CD14-positive monocyte (primary cell): ENCODE data around the gene C1QA. TPM values are rescaled to one million over a fixed set of nuclear protein-coding genes. Genes with fewer than 3 reads are reported as not detected.

Source experiments
- DNase-seq, 3 donors: peaks; one replicate each; pipeline ENCODE4 v3.0.0-alpha.2; 2011 to 2022
- H2AFZ ChIP-seq: 2 replicates; pipeline ENCODE4 v1.6.0; 2012; ENCODE audit warnings: mild to moderate bottlenecking, low read depth, low read length, inconsistent platforms; ENCODE audit not compliant: insufficient read depth, poor library complexity, severe bottlenecking
- H3K27ac ChIP-seq, 2 donors: 1 replicate in 1 of 2; 2 replicates in 1 of 2; pipeline ENCODE4 v1.5.1; 2012 to 2013; ENCODE audit warnings: low read length in 2 of 2, control low read depth in 1 of 2, inconsistent platforms in 1 of 2, low read depth in 1 of 2, mild to moderate bottlenecking in 1 of 2
- H3K27me3 ChIP-seq, 2 donors: one replicate each; pipeline versions ENCODE4 v1.6.0 to v1.6.1; 2011 to 2013; ENCODE audit warnings: low read length in 2 of 2; ENCODE audit not compliant: control insufficient read depth in 2 of 2, insufficient read depth in 2 of 2
- H3K36me3 ChIP-seq, 2 donors: replicated peaks in 1 of 2; 1 replicate in 1 of 2; 2 replicates in 1 of 2; pipeline versions ENCODE4 v1.5.1 to v1.6.1; 2012 to 2013; ENCODE audit warnings: low read length in 2 of 2, control low read depth in 1 of 2, inconsistent platforms in 1 of 2, mild to moderate bottlenecking in 1 of 2; ENCODE audit not compliant: insufficient read depth in 2 of 2, control insufficient read depth in 1 of 2
- H3K4me1 ChIP-seq, 2 donors: 1 replicate in 1 of 2; 2 replicates in 1 of 2; pipeline versions ENCODE4 v1.5.1 to v1.6.1; 2012 to 2013; ENCODE audit warnings: low read length in 2 of 2, control low read depth in 1 of 2, inconsistent platforms in 1 of 2, mild to moderate bottlenecking in 1 of 2, moderate library complexity in 1 of 2; ENCODE audit not compliant: insufficient read depth in 2 of 2, control insufficient read depth in 1 of 2
- H3K4me2 ChIP-seq: replicated peaks from 2 replicates; pipeline ENCODE3; 2012; ENCODE audit warnings: low read length, moderate library complexity, mild to moderate bottlenecking; ENCODE audit not compliant: poor library complexity, severe bottlenecking; ENCODE audit errors: extremely low read depth
- H3K4me3 ChIP-seq, 3 experiments: fragments of 200-600 bp in 1 of 3; sonication (generic) in 1 of 3; replicated peaks in 1 of 3; 1 replicate in 2 of 3; 2 replicates in 1 of 3; pipeline ENCODE4 v1.5.1; 2011 to 2013; ENCODE audit warnings: low read length in 3 of 3, mild to moderate bottlenecking in 3 of 3, control low read depth in 2 of 3, low read depth in 2 of 3, inconsistent platforms in 1 of 3, moderate library complexity in 1 of 3
- H3K79me2 ChIP-seq: 2 replicates; pipeline ENCODE4 v1.6.0; 2012; ENCODE audit warnings: mild to moderate bottlenecking, control low read depth, inconsistent platforms, low read length, moderate library complexity; ENCODE audit not compliant: insufficient read depth
- H3K9ac ChIP-seq: 2 replicates; pipeline ENCODE4 v1.6.0; 2017; ENCODE audit warnings: low read length, mild to moderate bottlenecking; ENCODE audit not compliant: insufficient read depth, poor library complexity, severe bottlenecking
- H3K9me3 ChIP-seq, 2 donors: replicated peaks in 1 of 2; 1 replicate in 1 of 2; 2 replicates in 1 of 2; pipeline versions ENCODE4 v1.5.1 to v1.6.1; 2012 to 2013; ENCODE audit warnings: low read length in 2 of 2, control low read depth in 1 of 2; ENCODE audit not compliant: control insufficient read depth in 1 of 2, insufficient read depth in 1 of 2
- H4K20me1 ChIP-seq: 2 replicates; pipeline ENCODE4 v1.6.0; 2012; ENCODE audit warnings: mild to moderate bottlenecking, low read length, control low read depth, moderate library complexity; ENCODE audit not compliant: insufficient read depth
- H3K27ac Mint-ChIP-seq, 7 donors: one replicate each; pipeline ENCODE4 v1.8.0; 2020; ENCODE audit warnings: mild to moderate bottlenecking in 7 of 7, mixed read lengths in 7 of 7, moderate library complexity in 6 of 7, inconsistent platforms in 2 of 7
- H3K27me3 Mint-ChIP-seq, 3 donors: one replicate each; pipeline ENCODE4 v1.8.0; 2021 to 2022; ENCODE audit warnings: low read depth in 3 of 3, mild to moderate bottlenecking in 3 of 3, mixed read lengths in 3 of 3, moderate library complexity in 3 of 3, inconsistent platforms in 1 of 3
- H3K36me3 Mint-ChIP-seq, 2 donors: one replicate each; pipeline ENCODE4 v1.8.0; 2020; ENCODE audit warnings: mixed read lengths in 2 of 2, inconsistent platforms in 1 of 2, mild to moderate bottlenecking in 1 of 2
- H3K4me1 Mint-ChIP-seq: one replicate; pipeline ENCODE4 v1.8.0; 2020; ENCODE audit warnings: mild to moderate bottlenecking, mixed read lengths
- H3K4me3 Mint-ChIP-seq, 2 donors: one replicate each; pipeline ENCODE4 v1.8.0; 2020; ENCODE audit warnings: mild to moderate bottlenecking in 2 of 2, mixed read lengths in 2 of 2, moderate library complexity in 1 of 2
- H3K9me3 Mint-ChIP-seq, 7 donors: one replicate each; pipeline ENCODE4 v1.8.0; 2020 to 2022; ENCODE audit warnings: mixed read lengths in 7 of 7, mild to moderate bottlenecking in 6 of 7, moderate library complexity in 6 of 7, inconsistent platforms in 2 of 7
- WGBS: methylation state at CpG from one replicate; pipeline ENCODE4 v1.1.5; 2013; ENCODE audit warnings: missing lambda C conversion rate; ENCODE audit not compliant: insufficient coverage; 5-methylcytosine and 5-hydroxymethylcytosine counted together
- intact Hi-C, 2 donors: fragments of 100-400 bp; cut with micrococcal nuclease; formaldehyde crosslinking; loops; one replicate each; pipeline versions ENCODE4 v1.15.0 to v1.15.1; 2023
- polyA plus RNA-seq, 3 donors: library from polyadenylated mRNA; depleted of rRNA in 1 of 3; unstranded in 2 of 3; stranded (reverse) in 1 of 3; fragments of 300-500 nt in 2 of 3; fragments of >200 nt in 1 of 3; fragmentation: Illumina TruSeq in 2 of 3; gene quantifications; 1 replicate in 2 of 3; 2 replicates in 1 of 3; pipeline ENCODE4 v1.2.3, GENCODE V29; 2012 to 2021
- TF ChIP-seq, protein P1 (sequence below): fragments of 200-600 bp; IDR thresholded peaks from one replicate; pipeline ENCODE4 v1.8.0; 2022; ENCODE audit warnings: antibody characterized with exemption, mild to moderate bottlenecking

C1QA gene
- polyA plus RNA-seq, 3 donors: 14.5 to 19.6 (median 16.3) TPM

DNA sequence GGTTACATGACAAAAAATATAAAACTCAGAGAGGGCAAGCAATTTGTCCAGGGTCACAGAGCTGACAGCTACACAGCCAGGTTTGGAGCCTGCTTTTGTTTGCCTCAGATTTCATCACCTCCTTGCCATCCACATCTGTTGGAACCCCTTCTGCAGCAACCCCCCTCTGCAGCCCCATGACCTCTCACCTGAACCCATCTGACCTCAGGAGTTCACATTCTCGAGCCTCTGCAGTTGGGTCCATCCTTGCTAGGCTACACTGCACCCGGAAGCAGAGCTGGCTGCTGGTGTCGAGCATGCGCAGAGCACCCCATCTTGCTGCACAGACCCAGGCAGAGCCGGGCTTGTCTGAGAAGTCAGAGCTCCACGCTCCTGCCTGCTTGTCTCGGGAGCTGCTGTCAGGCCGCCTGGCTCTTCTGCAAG, 26.6 kb downstream of the C1QA start:
- Histone ChIP-seq H3K27ac (no peak overlapping the region), H2AFZ (no peak overlapping the region), H3K4me1 (no peaks in the 10 kb centered on the region), H3K27me3 (no peaks in the 10 kb centered on the region), H3K36me3 (no peaks in the 10 kb centered on the region), H3K4me2 (no peak overlapping the region), H4K20me1 (no peaks in the 10 kb centered on the region), H3K79me2 (no peaks in the 10 kb centered on the region), H3K9me3 (no peaks in the 10 kb centered on the region), H3K9ac (no peak overlapping the region), H3K4me3 (no peak overlapping the region)
- Mint-ChIP-seq H3K4me1 (no peaks in the 10 kb centered on the region), H3K4me3 (no peak overlapping the region), H3K9me3 (peaks cover 0 to 2% (median 0%) of the 10 kb centered on the region in 7 donors), H3K27me3 (peaks cover 5 to 12% (median 8%) of the 10 kb centered on the region in 3 donors), H3K36me3 (no peaks in the 10 kb centered on the region), H3K27ac (no peak overlapping the region)
- TF ChIP-seq, protein P1, sequence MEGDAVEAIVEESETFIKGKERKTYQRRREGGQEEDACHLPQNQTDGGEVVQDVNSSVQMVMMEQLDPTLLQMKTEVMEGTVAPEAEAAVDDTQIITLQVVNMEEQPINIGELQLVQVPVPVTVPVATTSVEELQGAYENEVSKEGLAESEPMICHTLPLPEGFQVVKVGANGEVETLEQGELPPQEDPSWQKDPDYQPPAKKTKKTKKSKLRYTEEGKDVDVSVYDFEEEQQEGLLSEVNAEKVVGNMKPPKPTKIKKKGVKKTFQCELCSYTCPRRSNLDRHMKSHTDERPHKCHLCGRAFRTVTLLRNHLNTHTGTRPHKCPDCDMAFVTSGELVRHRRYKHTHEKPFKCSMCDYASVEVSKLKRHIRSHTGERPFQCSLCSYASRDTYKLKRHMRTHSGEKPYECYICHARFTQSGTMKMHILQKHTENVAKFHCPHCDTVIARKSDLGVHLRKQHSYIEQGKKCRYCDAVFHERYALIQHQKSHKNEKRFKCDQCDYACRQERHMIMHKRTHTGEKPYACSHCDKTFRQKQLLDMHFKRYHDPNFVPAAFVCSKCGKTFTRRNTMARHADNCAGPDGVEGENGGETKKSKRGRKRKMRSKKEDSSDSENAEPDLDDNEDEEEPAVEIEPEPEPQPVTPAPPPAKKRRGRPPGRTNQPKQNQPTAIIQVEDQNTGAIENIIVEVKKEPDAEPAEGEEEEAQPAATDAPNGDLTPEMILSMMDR: no peak
- intact Hi-C loops: no loop called here
- DNase-seq: no peak
- WGBS: 97% methylated on average over 8 of the region's 8 CpGs

DNA sequence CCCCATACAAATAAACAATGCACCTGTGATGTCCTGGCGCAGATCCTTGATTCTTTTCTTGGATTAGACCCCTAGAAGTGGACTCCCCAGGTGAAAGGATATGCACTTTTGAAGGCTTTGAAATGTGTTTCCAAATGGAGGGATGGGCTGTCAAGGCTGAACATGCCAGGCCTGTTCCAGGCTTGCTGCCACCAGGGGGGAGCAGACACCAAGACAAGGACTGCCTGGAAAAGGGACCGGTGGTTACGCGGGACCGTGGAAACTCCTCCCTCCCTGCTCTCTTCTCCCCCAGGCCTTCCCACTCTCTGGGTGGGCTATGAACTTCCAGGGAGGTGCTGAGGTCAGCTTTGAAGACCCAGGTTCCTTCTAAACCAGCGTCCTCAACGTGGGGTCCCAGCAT, 29.3 kb downstream of the C1QA start:
- no peaks in the 10 kb centered on the region for H3K36me3 Mint-ChIP-seq
- H3K27ac ChIP-seq: no peak overlapping the region
- peaks cover 5 to 12% (median 7%) of the 10 kb centered on the region in 3 donors for H3K27me3 Mint-ChIP-seq
- TF ChIP-seq, protein P1: no peak
- H3K9me3 Mint-ChIP-seq: no peaks in the 10 kb centered on the region
- H3K4me2 ChIP-seq: no peak overlapping the region
- no peaks in the 10 kb centered on the region for H3K36me3 ChIP-seq
- no peak overlapping the region for H2AFZ ChIP-seq
- H3K79me2 ChIP-seq: no peaks in the 10 kb centered on the region
- H3K27me3 ChIP-seq: no peaks in the 10 kb centered on the region
- H3K4me1 Mint-ChIP-seq: no peaks in the 10 kb centered on the region
- DNase-seq: no peak
- no peak overlapping the region for H3K4me3 ChIP-seq
- H3K9ac ChIP-seq: no peak overlapping the region
- H3K9me3 ChIP-seq: no peaks in the 10 kb centered on the region
- no peaks in the 10 kb centered on the region for H3K4me1 ChIP-seq
- no peak overlapping the region for H3K4me3 Mint-ChIP-seq
- WGBS: 70% methylated on average over 3 of the region's 7 CpGs
- no peak overlapping the region for H3K27ac Mint-ChIP-seq
- H4K20me1 ChIP-seq: no peaks in the 10 kb centered on the region
- intact Hi-C loops: no loop called here
